Testis (tissue), 2 donors: ENCODE results near the gene RUVBL2.

ENCODE experiments used
- POLR2A ChIP-seq: fragments of 450-650 bp; IDR thresholded peaks from one replicate; pipeline ENCODE4 v1.6.1; 2017; ENCODE audit warnings: antibody characterized with exemption, mild to moderate bottlenecking, moderate library complexity
- TF ChIP-seq, protein P1 (sequence below), 3 experiments: fragments of 450-650 bp in 2 of 3; fragments of 200-600 bp in 1 of 3; sonication (generic) in 1 of 3; IDR thresholded peaks; one replicate each; pipeline ENCODE4 v1.5.1; 2016 to 2019; ENCODE audit warnings: antibody characterized with exemption in 3 of 3, mild to moderate bottlenecking in 2 of 3, moderate library complexity in 1 of 3

DNA sequence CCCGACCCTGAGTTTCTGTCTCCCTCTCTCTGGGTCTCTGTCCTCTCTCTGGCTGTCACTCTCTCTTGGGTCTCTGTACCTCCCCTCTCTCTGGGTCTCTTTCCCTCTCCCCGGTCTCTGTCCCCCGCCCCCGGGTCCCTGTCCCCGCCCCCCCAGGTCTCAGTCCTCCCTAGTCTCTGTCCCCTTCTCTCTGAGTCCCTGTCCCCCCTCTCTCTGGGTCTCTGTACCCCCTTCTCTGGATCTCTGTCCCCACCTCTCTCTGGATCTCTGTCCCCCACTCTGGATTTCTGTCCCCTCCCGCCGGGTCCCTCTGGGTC lies 30.9 kb upstream of the RUVBL2 start:
- TF ChIP-seq, protein P1, sequence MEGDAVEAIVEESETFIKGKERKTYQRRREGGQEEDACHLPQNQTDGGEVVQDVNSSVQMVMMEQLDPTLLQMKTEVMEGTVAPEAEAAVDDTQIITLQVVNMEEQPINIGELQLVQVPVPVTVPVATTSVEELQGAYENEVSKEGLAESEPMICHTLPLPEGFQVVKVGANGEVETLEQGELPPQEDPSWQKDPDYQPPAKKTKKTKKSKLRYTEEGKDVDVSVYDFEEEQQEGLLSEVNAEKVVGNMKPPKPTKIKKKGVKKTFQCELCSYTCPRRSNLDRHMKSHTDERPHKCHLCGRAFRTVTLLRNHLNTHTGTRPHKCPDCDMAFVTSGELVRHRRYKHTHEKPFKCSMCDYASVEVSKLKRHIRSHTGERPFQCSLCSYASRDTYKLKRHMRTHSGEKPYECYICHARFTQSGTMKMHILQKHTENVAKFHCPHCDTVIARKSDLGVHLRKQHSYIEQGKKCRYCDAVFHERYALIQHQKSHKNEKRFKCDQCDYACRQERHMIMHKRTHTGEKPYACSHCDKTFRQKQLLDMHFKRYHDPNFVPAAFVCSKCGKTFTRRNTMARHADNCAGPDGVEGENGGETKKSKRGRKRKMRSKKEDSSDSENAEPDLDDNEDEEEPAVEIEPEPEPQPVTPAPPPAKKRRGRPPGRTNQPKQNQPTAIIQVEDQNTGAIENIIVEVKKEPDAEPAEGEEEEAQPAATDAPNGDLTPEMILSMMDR (IDR thresholded peaks at IDR 0.05): no peak
- no peak for TF ChIP-seq POLR2A
